ENCODE measurements around the gene ABCA2.

ABCA2 gene

DNA sequence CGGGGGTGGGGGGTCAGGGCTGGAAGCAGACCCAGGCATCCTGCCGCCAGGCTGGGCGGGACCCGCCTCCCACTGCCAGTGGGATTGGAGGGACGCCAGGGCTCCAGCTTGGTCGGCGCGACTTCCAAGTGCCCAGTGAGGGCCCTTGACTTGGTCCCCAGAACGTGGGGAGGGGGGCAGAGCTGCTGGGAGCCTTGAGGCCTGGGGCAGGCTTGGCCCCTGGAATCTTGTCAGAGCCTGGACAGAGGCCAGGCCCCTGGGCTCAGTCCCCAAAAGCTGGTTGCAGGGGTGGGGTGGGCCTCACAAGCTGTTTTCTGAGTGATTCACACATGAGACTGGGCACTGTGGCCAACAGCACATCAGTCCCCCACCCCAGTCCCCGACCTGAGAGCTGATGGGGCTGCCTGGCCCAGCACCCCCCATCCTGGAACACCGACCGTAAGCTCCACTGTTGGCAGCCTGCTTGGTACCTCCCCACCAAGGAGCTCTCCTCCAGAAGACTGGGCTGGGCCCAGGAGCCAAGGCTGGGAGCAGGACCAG lies 32.2 kb downstream of the ABCA2 start:
- no peak for DNase-seq (ENCODE audit: low read depth)

DNA sequence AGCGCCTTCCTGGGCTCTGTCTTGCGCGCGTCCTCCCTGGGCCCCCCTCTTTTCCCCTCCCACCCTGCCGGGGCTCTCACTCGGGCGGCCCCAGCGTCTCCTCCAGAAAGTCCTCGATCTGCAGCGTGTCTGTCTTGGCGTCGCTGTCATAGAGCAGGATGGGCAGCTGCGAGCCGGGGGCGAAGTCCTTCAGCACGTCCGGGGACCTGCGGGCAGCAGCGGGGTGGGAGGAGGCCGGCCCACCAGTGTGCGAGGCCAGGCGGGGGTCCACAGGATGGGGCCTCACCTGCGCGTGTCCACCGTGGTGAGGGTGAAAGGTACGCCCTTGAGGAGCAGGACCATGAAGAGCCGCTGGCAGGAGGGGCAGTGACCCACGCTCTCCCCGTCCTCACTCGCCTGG lies 32.7 kb downstream of the ABCA2 start:
- DNase-seq (ENCODE audit: low read depth) = no peak

DNA sequence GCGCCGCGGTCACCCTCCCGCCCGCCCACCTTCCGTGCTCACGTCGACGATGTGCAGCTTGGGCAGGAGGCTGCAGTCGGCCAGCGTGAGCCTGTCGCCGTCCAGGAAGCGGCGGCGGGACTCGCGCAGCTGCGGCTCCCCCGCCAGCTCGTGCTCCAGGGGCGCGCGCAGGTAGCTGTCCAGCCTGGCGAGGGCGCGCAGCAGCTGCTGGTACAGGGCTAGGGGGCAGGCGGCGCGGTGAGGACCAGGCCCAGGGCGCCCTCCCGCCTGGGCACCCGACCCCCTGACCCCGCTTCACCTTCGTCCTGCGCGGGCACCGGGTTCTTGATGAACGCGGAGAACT lies 33.2 kb downstream of the ABCA2 start:
- DNase-seq (ENCODE audit: low read depth) = no peak

DNA sequence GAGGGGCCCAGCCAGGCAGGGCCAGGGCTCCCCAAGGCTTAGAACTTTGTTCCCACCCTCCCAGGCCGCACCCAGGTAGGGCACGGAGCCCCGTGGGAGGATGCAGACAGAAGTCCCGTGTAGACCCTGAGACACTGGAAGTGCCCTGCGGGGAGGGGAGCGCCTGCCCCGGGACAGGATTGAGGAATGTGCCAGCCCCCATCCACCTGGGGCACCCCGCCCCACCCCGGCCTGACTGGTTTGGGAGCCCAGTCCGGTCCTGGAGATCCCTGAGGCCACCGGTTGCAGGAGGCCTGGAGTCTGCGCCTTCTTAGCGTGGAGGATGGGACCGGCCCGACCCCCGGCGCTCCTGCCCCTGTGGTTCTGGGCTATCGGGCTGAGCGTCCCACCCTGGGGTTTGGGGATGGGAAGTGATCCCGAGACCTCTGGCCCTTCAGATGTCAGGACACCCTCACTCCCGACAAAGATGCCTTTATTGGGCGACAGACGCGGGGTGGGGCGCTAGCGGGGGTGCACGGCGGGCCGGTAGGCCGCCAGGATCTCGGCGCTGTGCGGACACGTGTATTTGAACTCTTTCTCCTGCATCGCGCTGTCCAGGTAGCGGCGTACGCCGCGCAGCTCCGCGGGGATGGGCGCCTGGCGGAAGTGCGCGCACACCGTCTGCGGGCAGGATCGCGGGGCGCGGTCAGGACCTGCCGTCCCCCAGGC lies 33.7 kb downstream of the ABCA2 start:
- no peak for DNase-seq (ENCODE audit: low read depth)

DNA sequence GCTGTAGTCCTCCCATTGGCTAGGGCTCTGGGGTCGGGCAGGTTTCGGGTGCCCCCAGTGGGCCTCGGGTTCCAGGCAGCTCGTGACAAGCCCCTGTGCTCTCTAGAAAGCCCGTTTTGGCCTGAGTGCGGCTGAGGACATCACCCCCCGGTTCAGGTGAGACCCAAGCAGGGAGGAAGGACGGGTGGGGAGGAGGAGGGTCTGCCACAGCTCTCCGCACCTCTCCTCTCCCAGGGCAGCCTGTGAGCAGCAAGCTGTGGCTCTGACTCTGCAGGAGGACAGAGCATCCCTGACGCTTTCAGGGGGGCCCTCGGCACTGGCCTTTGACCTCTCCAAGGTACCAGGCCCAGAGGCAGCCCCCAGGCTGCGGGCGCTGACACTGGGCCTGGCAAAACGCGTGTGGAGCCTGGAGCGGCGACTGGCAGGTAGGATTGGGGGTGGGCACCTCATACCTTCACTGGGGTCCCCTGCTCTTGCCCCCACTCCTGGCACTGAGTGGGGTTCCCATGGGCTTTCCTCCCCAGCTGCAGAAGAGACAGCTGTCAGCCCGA lies 35.1 kb downstream of the ABCA2 start:
- no peak for DNase-seq (ENCODE audit: low read depth)

DNA sequence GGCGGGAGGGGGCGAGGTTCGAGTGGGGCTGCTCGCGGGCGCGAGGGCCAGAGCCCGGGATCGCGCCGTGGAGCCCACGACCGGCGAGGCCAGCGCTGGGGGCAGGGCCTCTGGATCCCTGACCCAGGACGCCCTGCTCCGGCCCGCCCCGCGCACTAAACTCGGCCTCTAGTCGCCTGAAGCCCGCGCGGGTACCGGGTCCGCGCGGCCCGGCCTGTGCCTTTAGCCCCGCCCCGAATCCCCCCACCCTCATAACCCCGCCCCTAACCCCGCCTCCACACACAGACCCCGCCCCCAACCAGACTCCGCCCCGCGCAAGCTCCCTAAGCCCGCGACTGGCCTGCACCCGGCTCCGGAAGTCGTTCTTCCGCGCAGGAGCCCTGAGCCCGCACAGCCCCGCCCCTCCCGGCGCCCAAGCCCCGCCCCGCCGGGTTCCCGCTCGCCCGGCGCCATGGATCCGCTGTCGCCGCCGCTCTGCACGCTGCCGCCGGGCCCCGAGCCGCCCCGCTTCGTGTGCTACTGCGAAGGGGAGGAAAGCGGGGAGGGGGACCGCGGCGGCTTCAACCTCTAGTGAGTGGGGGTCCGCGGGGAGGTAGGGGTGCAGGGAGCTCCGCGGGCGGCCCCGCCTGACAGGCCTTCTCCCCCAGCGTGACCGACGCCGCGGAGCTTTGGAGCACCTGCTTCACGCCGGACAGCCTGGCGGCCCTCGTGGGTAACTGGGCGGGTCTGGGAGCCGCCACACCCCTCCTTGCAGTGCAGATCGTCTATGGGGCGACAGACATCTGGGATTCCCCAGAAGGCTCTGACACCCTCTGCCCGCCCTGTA lies 35.8 kb downstream of the ABCA2 start, which contains the start of gene PAXX:
Gene PAXX (plus strand): TSS at position 430 of the 826 bp plus-strand sequence. CDS start 22 bp downstream, at position 452.
- peak; percentile 89 for DNase-seq (ENCODE audit: low read depth)

DNA sequence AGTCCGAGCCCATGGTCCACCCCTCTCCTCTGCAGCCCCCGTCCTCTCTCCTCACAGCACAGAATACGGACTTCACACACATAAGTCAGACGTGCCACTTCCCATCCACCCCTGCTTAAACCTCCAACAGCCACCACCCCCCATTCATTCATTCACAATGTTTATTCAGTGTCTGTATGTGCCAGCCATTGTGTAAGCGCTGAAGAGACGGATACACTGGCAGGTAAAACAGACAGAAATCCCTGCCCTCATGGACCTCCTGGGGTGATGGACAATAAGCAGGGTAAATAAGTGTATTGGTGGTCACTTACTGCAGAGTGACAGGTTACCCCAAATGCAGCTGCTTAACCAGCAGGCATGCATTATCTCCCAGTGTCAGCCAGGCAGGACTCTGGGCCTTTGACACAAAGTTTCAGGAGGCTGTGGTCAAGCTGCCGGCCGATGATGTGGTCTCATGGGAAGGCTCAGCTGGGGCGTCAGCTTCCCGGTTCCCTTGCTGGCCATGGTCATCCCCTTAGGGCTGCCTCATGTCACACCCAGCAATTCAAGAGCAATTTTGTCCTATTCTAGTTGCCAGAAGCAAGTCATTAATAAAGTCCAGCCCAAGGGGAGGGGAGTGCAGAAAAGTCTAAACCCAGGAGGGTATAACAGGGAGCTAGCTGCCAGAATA lies 37.7 kb downstream of the ABCA2 start:
- DNase-seq (ENCODE audit: low read depth) = no peak

DNA sequence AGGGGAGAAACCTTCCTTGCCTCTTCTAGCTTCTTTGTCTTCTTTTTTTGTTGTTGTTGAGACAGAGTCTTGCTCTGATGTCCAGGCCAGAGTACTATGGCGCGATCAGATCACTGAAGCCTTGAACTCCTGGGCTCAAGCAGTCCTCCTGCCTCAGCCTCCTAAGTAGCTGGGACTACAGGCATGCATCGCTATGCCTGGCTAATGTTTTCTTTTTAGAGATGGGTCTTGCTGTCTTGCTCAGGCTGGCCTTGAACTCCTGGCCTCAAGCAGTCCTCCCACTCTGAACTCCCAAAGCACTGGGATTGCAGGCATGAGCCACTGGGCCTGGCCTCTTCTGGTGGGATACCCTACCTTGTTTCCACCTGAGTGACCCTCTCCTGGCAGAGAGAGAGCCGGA lies 39.2 kb downstream of the ABCA2 start:
- DNase-seq (ENCODE audit: low read depth) = no peak

DNA sequence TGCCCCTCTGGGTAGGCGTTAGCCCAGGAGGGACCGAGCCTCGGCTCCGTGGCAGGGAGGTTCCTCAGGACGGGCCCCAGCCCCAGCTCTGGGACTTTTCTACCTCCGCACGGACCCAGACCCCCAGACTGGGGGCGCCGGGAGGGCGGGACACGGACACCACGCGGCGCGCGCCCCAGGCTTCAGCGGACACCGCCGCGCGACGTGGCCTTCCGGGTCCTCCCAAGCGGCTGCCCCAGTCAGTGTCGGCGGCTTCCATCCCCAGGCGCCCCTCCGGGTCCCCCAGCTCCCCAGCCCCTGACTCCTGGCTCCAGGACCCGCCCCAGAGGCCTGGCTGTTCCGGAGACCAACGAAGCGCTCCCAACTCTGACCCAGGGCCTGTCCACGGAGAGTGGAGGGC lies 42.2 kb downstream of the ABCA2 start:
- DNase-seq (ENCODE audit: low read depth) = no peak

DNA sequence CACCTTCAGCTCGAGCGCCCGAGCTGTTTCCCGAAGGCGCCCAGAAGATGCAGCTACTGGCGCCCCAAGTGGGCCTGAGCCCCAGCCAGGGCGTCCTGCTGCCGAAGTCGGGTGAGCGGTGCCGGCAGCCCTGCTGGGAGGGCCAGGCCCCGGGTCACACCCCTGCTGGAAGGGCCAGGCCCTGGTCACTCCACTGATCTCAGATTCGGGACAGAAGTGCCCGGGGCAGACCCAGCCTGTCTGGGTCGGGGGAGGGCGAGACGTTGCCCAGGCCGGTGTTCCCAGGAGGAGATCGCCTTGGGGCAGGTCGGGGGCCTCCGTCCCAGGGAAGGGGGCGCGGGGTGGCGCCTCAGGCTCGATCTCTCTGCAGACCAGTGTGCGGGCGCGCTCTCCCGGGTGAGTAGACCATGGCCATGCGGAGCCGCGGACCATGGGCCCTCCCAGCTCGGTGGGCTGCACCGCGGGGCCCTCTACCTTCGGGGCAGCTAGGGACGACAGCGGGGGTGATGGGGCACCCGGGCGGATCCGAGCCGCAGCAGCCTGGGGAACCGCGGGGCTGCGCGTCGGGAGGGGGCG lies 42.9 kb downstream of the ABCA2 start:
- DNase-seq (ENCODE audit: low read depth) = no peak

DNA sequence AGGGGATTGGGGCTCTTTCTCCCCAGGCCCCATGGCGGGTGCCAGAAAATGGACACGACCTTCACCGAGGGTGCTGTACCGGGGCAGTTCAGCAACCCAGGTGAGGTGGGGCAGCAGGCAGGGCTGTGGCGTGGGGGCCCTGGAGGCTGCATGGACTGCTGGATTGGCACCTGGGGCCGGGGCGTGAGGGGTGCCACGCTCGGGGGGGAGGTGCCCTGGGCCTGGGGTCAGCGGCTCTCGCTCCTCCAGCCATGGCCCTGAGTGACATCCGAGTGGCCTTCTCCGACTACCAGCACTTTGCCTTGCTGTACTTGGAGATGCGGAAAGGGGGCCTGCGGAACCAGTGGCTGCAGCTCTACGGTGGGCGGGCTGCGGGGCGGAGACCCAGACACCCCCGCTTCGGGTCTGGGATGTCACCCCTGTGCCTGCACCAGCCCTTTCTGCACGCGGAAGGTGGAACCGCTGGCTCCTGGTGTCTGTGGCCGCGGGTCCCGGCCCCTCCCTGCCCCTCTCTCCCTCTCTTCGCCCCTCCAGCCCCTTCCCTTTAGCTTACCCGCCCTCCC lies 43.5 kb downstream of the ABCA2 start:
- no peak for DNase-seq (ENCODE audit: low read depth)

DNA sequence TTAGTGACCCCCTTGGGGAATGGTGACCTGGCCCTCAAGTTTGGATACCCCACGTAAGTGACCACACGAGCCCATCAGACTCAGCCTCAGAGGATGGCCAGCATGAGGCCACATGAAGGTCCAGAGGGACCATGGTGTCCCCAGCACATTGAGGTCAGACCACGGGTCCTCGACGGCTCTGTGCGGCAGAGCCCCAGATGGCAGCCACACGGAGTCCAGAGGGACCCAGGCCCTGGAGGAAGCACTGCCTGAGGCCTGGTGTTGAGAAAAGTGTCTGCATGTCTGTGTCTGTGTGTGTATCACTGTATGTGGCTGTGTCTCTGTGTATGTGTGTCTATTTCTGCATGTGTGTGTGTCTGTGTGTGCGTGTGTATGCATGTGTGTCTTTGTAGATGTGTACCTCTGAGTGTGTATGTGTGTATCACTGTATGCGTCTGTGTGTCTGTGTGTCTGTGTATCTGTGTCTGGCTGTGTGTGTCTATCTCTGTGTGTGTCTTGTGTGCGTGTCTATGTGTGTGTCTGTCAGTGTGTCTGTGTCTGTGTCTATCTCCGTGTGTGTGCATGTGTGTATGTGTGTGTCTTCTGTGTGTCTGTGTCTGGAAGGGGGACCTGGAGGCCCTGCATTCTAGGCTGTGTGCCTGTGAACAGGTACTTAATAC lies 44.3 kb downstream of the ABCA2 start:
- DNase-seq (ENCODE audit: low read depth) = no peak

DNA sequence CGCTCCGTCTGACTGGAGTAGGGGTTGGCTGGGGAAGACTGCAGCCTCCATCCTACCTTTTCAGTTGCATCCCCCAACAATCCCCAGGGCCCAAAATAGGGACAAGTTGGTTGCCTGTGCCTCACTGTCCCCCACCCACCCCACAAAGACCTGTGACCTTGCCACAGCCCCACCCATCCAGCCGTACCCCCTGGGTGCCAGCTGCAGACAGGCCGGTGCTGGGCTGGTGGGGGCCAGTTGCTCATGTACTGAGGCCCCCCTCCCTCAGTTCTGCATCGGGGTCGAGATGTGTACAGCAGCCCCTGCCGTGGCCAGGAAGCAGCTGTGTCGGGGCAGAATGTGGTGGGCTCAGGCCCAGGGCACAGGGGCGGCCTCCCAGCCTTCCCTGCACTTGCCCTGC lies 44.9 kb downstream of the ABCA2 start:
- DNase-seq (ENCODE audit: low read depth) = no peak

DNA sequence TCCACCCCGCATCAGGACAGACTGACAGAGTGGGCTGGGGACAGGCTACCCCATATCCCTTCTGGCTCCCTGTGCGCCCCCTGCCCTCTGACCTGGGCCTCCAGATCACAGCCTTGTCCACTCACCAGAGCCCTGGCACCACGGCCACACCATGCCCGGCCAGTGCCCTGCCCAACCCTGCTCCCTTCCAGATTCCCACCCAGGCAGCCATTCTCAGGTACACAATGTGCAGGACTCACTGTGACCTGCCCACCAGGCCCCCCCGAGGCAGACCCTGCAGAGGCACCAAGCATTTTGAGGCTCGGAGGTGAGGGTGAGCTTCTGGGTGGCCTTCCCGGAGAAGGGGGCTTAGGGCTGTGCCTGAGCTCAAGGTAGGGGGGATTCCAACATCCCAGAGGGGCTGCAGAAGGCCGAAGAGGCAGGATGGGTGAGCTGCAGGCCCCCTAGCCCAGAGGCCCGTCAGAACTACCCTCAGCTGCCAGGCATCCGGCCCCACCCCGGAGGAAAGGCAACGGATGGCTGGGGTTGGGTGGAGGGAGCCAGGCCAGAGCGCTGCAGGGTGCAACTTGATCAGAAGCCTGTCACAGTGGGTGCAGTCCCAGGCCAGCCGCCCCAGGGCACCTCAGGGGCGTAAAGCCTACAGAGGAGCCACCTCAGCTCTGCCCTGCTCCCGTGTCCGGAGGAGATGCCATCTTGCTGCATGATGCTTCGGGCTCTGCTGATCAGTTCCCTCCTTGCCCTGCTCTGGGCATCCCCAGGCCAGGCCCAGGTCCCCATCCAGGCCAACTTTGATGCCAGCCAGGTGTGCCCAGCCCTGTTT lies 45.6 kb downstream of the ABCA2 start, which contains the start of gene LCNL1:
Gene LCNL1 (plus strand): TSS at position 762 of the 820 bp plus-strand sequence. CDS start 594 bp downstream, outside the sequence.
- DNase-seq (ENCODE audit: low read depth) = no peak

DNA sequence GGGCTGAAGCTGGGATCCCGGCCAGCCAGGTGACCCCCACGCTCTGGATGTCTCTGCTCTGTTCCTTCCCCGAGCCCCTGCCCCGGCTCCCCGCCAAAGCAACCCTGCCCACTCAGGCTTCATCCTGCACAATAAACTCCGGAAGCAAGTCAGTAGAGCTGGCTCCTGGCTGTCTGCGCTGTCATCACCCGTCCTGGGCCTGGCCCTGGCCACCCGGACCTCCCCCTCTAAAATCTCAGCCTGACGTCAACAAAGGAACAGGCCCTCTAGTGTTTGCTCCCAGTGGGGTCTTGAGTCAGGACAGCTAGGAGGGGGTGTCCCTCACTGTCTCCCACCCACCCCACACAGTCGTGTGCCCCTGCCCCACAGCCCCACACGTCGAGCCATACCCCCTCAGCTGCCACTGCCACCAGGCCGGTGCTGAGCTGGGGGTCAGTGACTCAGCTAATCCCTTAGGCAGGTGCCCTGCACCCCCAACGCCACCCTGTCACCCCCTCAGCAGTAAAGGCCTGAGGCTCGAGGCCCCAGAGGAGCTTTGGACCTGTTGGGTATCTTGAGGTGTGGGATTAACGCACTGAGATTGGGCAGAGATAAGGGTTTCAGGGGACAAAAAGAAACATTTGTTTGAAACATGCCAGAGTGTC lies 46.3 kb downstream of the ABCA2 start:
- DNase-seq (ENCODE audit: low read depth) = no peak

DNA sequence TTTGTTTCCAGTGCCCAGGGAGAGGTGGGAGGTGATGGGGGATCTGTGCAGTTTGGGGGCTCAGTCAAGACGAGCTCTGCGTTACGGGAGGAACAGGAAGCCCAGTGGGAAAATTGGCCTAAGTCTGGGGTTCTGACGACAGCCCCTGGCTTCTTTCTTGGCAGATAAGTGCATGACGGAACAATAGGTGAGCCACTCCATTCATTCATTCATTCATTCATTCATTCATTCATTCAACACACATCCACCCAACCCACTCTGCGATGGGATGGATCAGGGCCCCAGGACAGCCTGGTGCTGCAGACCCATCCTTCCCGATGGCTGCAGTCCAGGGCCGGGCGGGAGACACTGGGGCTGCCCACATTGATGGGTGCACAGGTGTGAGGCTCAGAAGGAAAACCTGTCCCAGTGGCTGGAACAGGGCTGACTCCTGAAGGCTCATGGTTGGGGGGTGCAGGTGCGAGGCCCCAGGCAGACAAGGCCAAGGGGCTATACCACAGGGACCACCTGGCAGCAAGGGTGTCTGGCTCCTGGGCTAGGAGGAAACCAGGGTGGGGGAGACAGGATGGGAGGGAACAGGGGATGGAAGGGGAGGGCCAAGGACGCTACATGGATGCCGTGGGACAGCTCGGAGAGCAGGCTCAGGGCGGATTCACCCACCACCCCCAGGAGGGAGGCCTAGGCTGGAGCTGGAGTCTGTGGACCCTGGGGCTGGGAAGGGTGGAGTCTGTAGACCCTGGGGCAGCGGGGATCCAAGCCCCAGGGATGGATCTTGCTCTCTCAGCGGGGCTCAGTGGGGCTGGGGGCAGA lies 47.2 kb downstream of the ABCA2 start:
- no peak for DNase-seq (ENCODE audit: low read depth)

DNA sequence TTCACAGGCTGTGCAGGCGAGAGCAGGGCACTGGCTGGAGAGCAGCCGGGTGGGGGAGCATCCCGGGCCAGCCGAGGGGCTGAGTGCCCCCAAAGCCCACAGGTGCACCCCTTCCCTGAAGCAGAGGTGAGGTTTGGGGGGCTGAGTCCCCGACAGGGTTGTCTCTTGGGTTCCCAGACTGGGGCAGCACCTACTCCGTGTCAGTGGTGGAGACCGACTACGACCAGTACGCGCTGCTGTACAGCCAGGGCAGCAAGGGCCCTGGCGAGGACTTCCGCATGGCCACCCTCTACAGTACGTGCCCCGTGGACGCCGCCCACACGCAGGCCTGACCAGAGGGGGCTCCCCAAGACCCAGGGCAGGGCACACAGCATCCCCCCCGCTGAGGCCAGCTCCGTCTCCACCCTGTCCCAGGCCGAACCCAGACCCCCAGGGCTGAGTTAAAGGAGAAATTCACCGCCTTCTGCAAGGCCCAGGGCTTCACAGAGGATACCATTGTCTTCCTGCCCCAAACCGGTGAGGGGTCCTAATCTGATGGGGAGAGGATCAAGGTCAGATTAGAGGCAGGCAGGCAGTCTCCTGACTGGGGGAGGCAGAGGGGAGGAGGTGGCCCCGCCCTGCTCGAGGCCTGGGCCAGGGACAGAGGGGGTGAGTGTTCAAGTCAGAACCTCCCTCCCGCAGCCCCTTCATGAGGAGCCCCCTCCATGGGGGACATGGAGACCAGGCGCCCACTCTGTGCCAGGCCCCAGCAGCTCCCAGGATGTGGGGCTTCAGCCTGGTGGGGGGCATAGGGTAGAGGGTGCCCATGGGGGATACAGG lies 48.1 kb downstream of the ABCA2 start:
- DNase-seq (ENCODE audit: low read depth) = no peak

Data from stimulated activated CD4-positive, alpha-beta T cell treated with anti-CD3 and anti-CD28 coated beads, Interleukin-2, amount 100 ng/mL, for 4 hours (primary cell).